NCI-H187 (cell line): ENCODE data around the gene UBAC2.
"Not testable (repeated sequence)": the region's sequence is repeated elsewhere in the genome, so short reads cannot be mapped to it uniquely, and the experiment has no call there.

Source experiments
- DNase-seq, 2 experiments: peaks; one replicate each; lab custom pipeline; 2025; lab: John Stamatoyannopoulos, UW

Gene UBAC2

DNA sequence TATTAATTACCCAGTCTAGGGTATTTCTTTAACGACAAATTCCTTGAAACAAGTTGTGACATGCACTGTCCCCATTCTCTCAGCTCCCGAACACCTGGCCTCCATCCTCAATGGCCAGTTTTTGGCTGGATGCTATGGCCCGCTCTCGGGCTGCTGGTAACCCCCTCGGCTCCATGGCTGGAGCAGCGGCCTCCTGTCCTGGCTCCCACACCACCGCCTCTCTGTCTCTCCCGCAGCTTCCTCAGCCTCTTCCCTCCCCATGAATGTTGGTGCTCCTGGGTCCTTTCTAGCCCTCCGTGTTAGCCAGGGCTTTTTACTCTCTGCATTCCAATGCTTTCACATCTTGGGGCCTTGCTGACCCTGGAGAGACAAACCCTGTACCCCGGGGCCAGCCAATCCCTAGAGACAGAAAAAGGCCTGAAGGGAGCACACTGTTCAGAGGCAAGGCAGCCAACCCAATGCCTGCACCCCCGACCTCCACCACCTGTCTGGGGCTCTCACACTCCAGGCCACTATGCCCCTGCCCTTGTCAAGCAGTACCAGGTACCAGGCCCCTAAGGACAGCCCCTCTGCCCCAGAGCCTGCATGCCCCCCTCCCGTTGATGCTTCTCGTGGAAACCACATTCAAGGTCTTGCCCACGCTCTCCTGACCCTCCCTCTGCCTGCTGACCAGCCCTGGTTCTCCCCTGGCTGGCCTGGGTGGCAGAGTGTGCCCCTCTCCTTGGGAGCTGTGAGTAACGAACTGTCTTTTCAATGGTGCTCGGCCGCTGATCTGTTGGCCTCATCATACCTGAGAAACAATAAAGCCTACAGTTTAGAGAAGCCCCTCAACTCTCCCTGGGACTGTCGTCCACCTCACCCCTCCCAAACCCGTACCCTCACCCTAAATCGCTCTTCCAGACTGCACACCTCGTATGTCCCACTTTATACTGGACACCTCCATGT is 193.4 kb downstream of the UBAC2 start:
- no peak for DNase-seq

DNA sequence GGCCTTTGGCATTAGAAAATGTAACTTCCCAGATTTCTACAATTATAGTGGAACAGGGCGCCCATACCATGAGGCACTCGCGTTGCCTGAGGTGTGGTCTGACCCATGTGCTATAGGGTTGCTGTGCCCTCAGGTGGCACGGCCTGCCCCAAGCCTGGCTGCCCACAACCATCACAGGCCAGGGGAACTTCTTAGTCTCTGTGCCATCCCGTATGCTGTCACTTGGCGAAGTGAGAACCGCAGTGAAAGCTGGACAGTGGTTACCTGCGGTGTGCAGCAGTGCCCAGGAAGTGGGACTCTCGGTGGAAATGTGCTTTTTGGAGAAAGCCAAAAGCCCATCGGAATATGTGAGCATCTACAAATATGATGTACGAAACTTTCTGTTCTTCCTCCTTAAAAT is 194.8 kb downstream of the UBAC2 start:
- no peak for DNase-seq

DNA sequence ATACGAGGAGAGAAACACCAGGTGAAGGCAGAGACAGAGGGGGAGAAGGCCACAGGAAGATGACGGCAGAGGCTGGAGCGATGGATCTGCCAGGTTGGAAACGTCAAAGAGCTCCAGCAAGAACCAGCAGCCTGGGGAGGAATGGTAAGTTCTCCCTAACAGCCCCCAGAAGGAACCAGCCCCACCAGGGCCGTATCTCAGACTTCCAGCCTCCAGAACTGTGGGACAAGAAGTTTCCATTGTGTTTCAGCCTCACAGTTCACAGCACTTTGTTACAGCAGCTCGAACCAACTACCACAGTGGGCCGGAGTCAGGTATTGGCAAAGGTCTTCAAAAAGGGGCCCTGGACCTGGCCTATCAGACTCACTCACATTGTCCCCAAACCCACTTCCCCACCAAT is 195.8 kb downstream of the UBAC2 start:
- no peak for DNase-seq

GRCh38 chr13:99398071-99398470 is 197.4 kb downstream of the UBAC2 start:
- no peak for DNase-seq

- DNase-seq, result no peak
Observed at GRCh38 chr13:99398916-99399622, 198.4 kb downstream of the UBAC2 start.

DNA sequence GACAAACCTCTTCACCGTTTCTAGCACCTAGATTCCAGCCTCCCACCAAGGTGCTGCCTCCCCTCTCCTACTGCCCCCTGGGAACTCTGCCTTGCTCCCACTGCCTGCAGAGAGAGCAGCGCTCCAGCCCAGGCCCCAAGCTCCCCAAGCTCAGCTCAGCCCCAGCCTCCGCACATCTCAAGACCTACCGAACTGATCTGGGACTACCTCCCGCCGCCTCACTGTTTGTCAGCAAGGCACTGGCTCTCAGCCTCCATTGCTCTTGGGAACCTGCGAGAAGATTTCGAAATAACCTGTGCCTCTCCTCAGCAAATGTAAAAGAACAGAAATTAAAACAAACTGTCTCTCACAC is 198.9 kb downstream of the UBAC2 start:
- no peak for DNase-seq

DNA sequence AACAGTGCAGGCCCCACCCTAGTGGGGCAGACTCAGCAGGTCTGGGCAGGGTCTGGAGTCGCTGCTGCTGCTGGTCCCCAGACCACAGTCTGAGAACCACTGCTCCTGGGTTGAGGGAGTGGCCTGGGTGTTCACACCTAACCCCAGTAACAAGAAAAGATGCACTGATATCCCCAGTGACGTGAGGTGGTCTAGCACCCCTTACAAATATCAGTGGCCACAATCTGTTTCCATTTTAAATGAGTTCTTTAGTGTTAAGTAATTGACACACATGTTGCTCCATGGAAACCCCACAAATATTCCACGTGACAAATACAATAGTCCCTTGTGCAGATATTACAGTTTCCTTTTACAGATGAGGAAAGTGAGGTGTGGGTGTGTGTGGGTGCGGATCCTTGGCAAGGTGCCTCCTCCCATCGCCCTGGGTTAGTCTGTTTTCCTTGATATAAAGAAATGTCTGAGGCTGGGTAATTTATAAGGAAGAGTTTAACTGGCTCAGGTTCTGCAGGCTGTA is 202.9 kb downstream of the UBAC2 start:
- no peak for DNase-seq

- DNase-seq, result no peak
Observed at GRCh38 chr13:99404005-99404755, 203.5 kb downstream of the UBAC2 start.

- no peak for DNase-seq
Observed at GRCh38 chr13:99405966-99406365, 205.3 kb downstream of the UBAC2 start.

- DNase-seq, result no peak
Observed at GRCh38 chr13:99406799-99407201, 206.1 kb downstream of the UBAC2 start.

DNA sequence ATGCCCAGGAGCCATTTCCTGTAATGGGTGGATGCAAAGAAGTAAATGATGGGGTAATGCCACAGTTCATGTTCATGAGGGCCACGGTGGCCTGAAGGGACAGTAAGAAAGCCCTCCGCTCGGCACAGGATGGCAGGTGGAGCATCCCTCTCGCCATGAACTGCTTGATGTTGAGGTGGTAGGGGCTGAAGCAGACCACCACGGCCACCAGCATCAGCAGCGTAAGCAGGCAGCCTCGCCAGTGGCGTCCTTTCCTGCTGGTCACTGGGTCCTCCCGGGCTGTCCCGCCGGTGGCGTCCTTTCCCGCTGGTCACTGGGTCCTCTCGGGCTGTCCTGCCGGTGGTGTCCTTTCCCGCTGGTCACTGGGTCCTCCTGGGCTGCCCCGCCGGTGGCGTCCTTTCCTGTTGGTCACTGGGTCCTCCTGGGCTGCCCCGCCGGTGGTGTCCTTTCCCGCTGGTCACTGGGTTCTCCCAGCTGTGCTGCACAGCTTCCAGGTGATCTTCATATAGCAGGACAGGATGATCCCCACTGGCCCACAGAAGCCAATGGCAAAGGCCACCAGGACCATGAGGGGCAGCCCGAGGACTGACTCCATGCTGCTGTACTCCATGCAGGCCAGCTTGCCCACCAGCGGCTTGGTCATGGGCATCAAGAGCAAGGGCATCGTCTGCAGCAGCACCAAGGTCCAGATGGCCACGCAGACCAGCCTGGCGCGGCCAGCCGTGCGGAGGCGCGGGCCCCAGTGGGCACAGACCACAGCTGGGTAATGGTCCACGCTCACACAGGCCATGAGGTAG is 207.4 kb downstream of the UBAC2 start:
- no peak for DNase-seq

DNA sequence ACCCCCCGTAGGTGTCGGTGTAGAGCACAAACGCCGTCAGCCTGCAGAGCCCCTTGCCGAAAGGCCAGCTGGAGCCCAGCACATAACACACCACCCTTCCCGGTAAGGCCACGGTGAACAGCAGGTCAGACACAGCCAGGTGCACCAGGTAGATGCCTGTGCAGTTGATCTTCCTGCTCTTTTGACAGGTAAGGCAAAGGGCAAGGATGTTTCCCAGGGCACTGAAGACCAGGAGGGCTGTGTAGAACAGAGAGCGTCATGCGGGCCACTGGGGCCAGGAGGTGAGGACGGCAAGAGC is 208.0 kb downstream of the UBAC2 start:
- no peak for DNase-seq

DNA sequence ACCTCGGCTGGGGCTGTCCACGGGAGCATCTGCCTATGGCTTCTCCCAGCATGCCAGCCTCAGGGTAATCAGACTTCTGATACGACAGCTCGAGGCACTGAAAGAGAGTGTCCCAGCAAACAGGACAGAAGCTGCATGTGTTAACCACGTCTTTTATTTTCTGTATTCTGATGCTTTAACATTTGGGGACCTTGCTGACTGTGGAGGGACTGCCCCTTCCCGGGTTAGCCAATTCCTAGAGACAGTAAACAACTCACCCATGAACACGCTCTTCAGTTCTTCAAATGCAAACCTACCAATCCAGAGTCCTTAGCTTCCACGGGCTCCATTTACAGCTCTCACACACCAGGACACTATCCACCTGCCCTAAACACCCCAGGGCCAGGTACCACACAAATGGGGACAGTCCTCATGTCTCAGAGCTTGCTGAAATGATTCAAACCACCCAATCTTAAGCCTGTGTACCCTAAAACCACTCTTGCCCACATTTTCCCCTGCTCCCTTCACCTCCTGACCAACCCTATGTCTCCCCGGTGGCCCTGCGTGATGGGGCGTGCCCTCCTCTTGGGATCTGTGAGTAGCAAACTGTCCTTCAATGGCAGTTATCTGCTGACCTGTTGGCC is 208.9 kb downstream of the UBAC2 start:
- not testable (repeated sequence) for DNase-seq

DNA sequence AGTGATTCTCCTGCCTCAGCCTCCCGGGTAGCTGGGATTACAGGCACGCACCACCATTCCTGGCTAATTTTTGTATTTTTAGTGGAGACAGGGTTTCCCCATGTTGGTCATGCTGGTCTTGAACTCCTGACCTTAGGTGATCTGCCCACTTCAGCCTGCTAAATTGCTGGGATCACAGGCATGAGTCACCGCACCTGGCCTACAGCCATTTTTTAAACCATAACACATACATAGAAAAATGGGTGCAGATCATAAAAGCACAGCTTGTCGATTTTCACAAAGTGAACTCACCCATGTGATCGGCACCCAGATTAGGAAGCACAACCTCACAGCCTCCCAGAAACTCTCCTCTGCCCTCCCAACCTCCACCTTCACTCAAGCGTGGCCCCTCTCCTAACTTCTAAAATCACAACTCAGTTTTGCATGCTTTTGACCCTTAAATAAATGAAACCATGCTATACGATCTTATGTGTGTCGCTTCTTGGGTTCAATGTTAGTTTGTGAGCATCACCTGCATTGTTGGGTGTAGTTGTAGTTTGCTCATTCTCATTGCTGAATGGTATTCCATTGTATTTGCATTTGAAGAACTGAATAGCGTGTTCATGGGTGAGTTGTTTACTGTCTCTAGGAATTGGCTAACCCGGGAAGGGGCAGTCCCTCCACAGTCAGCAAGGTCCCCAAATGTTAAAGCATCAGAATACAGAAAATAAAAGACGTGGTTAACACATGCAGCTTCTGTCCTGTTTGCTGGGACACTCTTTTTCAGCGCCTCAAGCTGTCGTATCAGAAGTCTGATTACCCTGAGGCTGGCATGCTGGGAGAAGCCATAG is 210.2 kb downstream of the UBAC2 start:
- not testable (repeated sequence) for DNase-seq

GRCh38 chr13:99412856-99413255 is 212.2 kb downstream of the UBAC2 start:
- DNase-seq, result no peak

- DNase-seq, result no peak
Observed at GRCh38 chr13:99414048-99414995, 213.7 kb downstream of the UBAC2 start.

- no peak for DNase-seq
Observed at GRCh38 chr13:99415014-99415650, 214.5 kb downstream of the UBAC2 start.

DNA sequence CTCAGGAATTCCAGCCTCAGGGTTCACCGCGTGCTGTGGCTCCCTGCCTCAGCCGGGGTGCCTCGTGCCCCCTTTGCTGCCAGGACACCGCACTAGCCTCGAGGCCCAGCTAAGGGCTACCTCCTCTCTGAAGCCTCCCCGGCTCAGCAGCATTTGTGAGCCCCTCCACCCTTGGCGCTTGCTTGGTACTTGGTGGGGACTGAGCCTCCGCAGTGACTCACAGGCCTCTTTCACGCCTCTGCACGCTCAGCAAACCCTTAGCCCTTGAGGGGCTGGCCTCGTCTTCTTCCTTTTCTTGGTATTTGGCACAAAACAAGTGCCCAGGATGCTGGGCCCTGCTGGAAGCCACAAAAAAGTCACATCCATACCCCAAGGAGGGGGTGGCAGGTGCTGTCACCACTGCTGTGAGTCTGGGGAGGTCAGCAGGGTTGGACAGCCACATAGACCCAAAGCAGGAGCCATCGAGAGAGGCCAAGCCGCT is 215.2 kb downstream of the UBAC2 start:
- DNase-seq, result no peak
